Breast epithelium (tissue), 4 donors: ENCODE results near the gene UCK1. TPM values are rescaled to one million over a fixed set of nuclear protein-coding genes. Genes with fewer than 3 reads are reported as not detected.

ENCODE experiments used
- DNase-seq, 2 donors: peaks; one replicate each; pipeline ENCODE4 v3.0.0-alpha.2; 2019; ENCODE audit warnings: low spot score in 2 of 2
- H3K27ac ChIP-seq, 2 donors: fragments of 200-600 bp; sonication (generic) in 1 of 2; one replicate each; pipeline ENCODE4 v1.5.1; 2016 to 2019; ENCODE audit warnings: mild to moderate bottlenecking in 1 of 2
- H3K27me3 ChIP-seq, 2 donors: fragments of 200-600 bp; sonication (generic) in 1 of 2; one replicate each; pipeline versions ENCODE4 v1.5.1 to v1.6.0; 2017 to 2019; ENCODE audit warnings: control low read depth in 1 of 2, mild to moderate bottlenecking in 1 of 2
- H3K36me3 ChIP-seq: fragments of 200-600 bp; one replicate; pipeline ENCODE4 v1.5.1; 2019
- H3K4me1 ChIP-seq, 2 donors: fragments of 200-600 bp; sonication (generic); one replicate each; pipeline ENCODE4 v1.5.1; 2016 to 2019; ENCODE audit warnings: control low read depth in 1 of 2
- H3K4me3 ChIP-seq, 3 donors: fragments of 200-600 bp; sonication (generic); 1 replicate in 2 of 3; 2 replicates in 1 of 3; pipeline ENCODE4 v1.5.1; 2016 to 2019; ENCODE audit warnings: mild to moderate bottlenecking in 3 of 3, moderate library complexity in 2 of 3
- H3K9me3 ChIP-seq, 2 donors: fragments of 200-600 bp; sonication (generic) in 1 of 2; one replicate each; pipeline ENCODE4 v1.5.1; 2016 to 2019; ENCODE audit warnings: control low read depth in 1 of 2
- POLR2A ChIP-seq: fragments of 450-650 bp; IDR thresholded peaks from one replicate; pipeline ENCODE4 v1.6.1; 2016; ENCODE audit warnings: antibody characterized with exemption, mild to moderate bottlenecking, moderate library complexity
- POLR2AphosphoS5 ChIP-seq, 3 donors: sonication (generic); formaldehyde crosslinking; IDR thresholded peaks; one replicate each; pipeline ENCODE4 v1.6.1; 2017; ENCODE audit warnings: antibody characterized with exemption in 3 of 3
- intact Hi-C: fragments of 100-400 bp; cut with DNase I; formaldehyde crosslinking; loops from one replicate; pipeline ENCODE4 v1.15.1; 2023; ENCODE audit warnings: low total_unique reads
- total RNA-seq, 3 donors: library from RNA; depleted of rRNA; stranded (reverse); fragments of >200 nt; gene quantifications; one replicate each; pipeline ENCODE4 v1.1.0, GENCODE V29; 2016
- TF ChIP-seq, protein P1 (sequence below), 3 donors: fragments of 450-650 bp; IDR thresholded peaks; one replicate each; pipeline ENCODE4 v1.5.1; 2016 to 2017; ENCODE audit warnings: antibody characterized with exemption in 3 of 3, mild to moderate bottlenecking in 3 of 3, moderate library complexity in 3 of 3

UCK1 gene
- total RNA-seq, 3 donors from 2014 or later = 33.4 to 61.0 (median 37.7) TPM

DNA sequence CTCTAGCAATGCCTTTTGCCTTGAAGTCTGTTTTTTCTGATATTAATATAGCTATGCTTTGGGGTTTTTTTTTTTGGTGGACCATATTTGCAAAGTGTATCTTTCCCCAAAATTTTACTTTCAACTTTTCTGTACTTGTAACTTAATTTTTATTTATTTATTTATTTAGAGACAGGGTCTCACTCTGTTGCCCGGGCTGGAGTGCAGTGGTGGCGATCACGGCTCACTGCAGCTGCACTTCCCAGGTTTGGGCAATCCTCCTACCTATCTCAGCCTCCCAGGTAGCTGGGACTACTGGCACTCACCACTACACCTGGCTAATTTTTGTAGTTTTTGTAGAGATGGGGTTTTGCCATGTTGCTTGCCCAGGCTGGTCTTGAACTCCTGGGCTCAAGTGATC lies 35.1 kb upstream of the UCK1 start:
- Histone ChIP-seq H3K4me3 (no peak overlapping the region), H3K27ac (no peak overlapping the region), H3K4me1 (no peaks in the 10 kb centered on the region), H3K27me3 (no peaks in the 10 kb centered on the region), H3K9me3 (peaks cover 0 to 6% of the 10 kb centered on the region in 2 donors), H3K36me3 (no peaks in the 10 kb centered on the region)
- intact Hi-C loops = no loop called here
- DNase-seq = no peak
- TF ChIP-seq, protein P1, sequence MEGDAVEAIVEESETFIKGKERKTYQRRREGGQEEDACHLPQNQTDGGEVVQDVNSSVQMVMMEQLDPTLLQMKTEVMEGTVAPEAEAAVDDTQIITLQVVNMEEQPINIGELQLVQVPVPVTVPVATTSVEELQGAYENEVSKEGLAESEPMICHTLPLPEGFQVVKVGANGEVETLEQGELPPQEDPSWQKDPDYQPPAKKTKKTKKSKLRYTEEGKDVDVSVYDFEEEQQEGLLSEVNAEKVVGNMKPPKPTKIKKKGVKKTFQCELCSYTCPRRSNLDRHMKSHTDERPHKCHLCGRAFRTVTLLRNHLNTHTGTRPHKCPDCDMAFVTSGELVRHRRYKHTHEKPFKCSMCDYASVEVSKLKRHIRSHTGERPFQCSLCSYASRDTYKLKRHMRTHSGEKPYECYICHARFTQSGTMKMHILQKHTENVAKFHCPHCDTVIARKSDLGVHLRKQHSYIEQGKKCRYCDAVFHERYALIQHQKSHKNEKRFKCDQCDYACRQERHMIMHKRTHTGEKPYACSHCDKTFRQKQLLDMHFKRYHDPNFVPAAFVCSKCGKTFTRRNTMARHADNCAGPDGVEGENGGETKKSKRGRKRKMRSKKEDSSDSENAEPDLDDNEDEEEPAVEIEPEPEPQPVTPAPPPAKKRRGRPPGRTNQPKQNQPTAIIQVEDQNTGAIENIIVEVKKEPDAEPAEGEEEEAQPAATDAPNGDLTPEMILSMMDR (IDR thresholded peaks at IDR 0.05) = no peak
- TF ChIP-seq POLR2A = no peak

DNA sequence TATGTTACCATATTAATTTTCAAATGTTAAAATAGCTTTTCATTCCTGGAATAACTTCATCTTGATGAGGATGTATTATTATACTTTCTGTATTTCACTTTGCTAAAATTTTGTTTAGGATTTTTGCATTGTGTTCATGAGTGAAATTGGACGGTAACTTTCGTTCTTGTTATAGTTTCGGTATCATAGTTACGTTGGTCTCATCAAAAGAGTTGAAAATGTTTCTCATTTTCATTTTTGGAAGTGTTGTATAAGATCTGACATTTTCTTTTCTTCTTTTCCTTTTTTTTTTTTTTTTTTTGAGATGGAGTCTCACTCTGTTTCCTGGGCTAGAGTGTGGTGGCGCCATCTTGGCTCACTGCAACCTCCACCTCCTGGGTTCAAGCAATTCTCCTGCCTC lies 34.3 kb upstream of the UCK1 start:
- H3K27me3 ChIP-seq = no peaks in the 10 kb centered on the region

DNA sequence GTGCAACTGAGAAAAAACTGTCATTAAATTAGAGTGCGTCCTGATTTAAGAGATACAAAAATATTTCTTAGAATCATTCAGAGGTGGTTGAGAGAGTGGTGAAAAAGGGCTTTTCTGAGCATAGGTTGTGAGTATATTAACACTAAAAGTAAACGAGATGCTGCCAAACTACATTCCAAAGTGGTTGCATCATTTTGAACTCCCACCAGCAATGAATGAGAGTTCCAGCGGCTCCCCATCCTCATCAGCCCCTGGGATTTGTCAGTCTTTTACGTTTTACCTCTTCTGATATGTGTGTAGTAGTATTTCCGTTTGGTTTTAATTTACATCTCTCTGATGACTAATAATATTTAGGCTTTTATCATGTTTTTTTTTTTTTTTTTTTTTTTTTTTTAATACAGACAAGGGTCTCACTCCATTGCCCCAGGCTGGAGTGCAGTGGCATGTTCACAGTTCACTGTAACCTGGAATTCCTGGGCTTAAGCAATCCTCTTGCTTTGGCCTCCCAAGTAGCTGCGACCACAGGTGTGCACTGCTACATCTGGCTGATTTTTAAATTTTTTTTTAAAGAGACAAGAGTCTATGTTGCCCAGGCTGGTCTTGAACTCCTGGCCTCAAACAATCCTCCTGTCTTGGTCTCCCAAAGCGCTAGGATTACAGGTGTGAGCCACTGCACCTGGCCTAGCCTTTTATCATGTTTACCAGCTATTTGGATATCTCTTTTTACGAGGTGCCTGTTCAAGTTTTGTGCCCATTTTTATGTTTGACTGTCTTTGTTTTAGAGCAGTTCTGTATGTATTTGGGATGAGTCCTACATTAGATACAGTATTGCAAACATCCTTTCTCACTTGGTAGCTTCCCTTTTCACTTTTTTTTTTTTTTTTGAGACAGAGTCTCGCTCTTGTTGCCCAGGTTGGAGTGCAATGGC lies 31.2 kb upstream of the UCK1 start:
- DNase-seq = no peak
- no peaks in the 10 kb centered on the region for H3K36me3 ChIP-seq
- intact Hi-C loops = no loop called here

More for the DNA sequence above, 34.3 kb upstream of the UCK1 start:
- DNase-seq = no peak
- TF ChIP-seq, protein P1 (IDR thresholded peaks at IDR 0.05) = no peak
- TF ChIP-seq POLR2AphosphoS5 (IDR thresholded peaks at IDR 0.05) = no peak
- TF ChIP-seq POLR2A = no peak
- Histone ChIP-seq H3K4me3 (no peak overlapping the region), H3K9me3 (peaks cover 0 to 6% of the 10 kb centered on the region in 2 donors), H3K27ac (no peak overlapping the region), H3K4me1 (no peaks in the 10 kb centered on the region), H3K36me3 (no peaks in the 10 kb centered on the region)
- intact Hi-C loops = no loop called here

DNA sequence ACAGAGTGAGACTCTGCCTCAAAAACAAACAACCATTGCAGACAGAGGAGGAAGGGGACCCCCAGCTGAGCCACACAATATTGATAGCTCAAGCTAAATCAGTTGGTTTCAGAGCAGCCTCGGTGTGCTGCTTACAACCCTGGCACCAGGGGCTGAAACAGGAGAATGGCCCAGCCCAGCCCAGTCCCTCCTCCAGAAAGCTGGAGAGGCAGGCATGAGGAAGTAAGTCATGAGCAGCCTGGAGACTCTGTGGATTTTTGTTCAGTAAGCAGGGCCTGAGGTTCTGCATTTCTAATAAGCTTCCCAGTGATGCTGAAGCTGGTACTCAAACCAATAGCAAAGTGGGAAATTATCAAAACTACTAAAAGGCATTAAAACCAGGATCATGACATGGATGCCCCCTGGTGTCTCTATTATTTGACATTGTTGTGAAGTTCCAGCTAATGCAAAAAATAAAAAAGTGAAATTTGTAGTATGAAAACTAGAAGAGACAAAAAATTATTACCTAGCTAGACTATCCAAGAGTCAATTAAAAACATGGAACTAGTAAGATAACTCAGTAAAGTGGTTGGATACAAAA lies 28.4 kb upstream of the UCK1 start:
- DNase-seq = no peak
- intact Hi-C loops = no loop called here
- H3K36me3 ChIP-seq = no peaks in the 10 kb centered on the region
- no peak for TF ChIP-seq POLR2AphosphoS5 (IDR thresholded peaks at IDR 0.05)
- TF ChIP-seq, protein P1 (IDR thresholded peaks at IDR 0.05) = no peak
- TF ChIP-seq POLR2A = no peak
- H3K27me3 ChIP-seq = peaks cover 7 to 19% of the 10 kb centered on the region in 2 donors
- H3K4me1 ChIP-seq = no peaks in the 10 kb centered on the region
- H3K9me3 ChIP-seq = peaks cover 0 to 6% of the 10 kb centered on the region in 2 donors
- H3K4me3 ChIP-seq = no peak overlapping the region
- H3K27ac ChIP-seq = no peak overlapping the region

More for the DNA sequence above, 31.2 kb upstream of the UCK1 start:
- TF ChIP-seq POLR2A (no peak), POLR2AphosphoS5 (IDR thresholded peaks at IDR 0.05) (no peak)
- TF ChIP-seq, protein P1 (IDR thresholded peaks at IDR 0.05) = no peak
- no peaks in the 10 kb centered on the region for H3K4me1 ChIP-seq
- no peaks in the 10 kb centered on the region for H3K27me3 ChIP-seq
- no peak overlapping the region for H3K27ac ChIP-seq
- H3K4me3 ChIP-seq = no peak overlapping the region
- peaks cover 0 to 6% of the 10 kb centered on the region in 2 donors for H3K9me3 ChIP-seq
